NCI-H748 treated with DMSO at 0.1 percent for 48 hours (cell line): ENCODE data around the gene GALNTL6.

Experiments
- DNase-seq: peaks from one replicate; lab custom pipeline; 2025; lab: John Stamatoyannopoulos, UW

The GALNTL6 gene

DNA sequence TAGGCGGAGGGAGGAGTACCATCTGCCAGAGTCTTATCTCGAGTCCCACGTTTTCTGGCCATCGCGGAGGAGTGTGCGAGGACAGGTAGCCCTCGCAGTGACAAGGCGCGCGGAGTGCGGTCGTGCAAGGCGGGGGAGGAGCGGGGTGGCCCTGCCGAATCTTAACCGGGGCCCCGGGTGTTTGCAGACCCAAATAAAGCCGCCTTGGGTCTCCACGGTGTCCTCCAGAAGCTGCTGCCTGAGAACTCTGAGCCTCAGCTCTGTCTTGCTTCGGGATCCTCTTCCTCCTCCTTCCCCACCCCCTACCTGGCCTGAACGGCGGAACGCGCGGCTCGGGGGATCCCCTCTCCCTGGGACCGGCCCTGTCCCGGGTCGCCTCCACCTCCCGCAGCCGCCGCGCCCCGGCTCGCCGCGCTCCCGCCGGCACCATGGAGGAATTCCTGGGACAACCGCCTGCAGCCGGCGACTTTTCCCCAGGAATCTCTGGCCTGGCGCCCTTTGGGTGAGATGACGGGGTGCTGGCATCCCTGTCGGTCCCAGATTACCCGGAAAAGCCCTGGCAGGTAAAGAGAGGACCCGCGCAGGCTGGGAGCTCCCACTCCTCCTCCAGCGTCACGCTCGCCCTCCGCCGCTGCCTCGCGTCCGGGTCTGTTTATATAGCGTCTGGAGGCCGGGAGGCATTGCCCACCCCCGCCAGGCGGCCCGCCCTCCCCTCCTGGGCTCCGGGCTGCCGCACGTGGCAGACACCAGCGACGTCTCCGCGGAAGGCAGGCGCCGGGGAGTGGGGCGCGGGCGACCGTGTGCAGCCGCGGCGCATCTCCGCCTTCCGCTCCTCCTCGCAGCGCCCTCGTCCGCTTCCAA lies at the start of gene GALNTL6:
Gene GALNTL6, plus strand, starts transcription at position 740 of the 861 bp plus-strand sequence.
- DNase-seq, result no peak

- DNase-seq, result no peak
These were observed 47.7 kb upstream of the GALNTL6 start for GRCh38 chr4:171765514-171765913.

DNA sequence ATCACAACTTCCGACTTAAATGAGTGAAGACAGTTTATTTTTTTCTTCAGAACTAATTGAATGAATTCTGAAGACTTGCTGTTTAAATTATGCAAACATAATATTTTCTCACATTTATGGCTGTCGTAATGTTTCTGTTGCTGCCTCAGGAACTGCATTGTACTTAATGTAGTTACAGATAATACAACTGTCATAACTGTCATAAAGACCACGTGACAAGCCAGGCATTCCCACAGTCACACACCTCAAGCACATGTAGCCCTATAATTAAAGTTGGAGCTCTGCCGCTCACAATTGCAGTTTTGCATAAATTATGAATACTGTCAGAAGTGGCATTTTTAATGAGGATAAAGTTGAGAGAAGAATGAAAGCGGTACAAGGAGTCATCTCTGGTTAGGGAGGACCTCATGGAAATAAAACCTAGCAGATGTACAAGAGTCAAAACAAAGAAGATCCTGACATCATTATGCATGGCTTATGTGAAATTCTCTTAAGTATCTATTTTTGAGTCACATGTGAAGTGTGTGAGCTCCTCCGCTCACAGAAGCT lies 38.5 kb upstream of the GALNTL6 start:
- no peak for DNase-seq

DNA sequence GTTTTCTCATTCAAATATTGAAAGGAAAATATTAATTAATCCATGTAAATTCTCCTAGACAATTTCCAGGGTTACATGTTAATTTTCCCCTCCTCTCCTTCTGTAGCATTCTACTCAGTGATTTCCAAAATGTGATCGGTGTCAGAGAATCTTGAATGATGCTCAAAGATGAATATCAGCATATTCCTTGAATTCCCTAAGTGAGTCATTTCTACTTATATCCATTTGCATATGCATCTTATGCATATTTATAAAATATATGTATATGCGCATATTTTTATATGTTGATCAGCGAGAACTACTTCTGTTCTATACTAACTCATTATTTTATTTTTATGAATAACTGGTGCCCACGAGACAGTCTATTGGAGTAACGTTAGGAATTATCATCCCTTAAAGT lies 33.9 kb upstream of the GALNTL6 start:
- DNase-seq, result no peak

GRCh38 chr4:171785388-171785787 lies 27.8 kb upstream of the GALNTL6 start:
- DNase-seq, result no peak

DNA sequence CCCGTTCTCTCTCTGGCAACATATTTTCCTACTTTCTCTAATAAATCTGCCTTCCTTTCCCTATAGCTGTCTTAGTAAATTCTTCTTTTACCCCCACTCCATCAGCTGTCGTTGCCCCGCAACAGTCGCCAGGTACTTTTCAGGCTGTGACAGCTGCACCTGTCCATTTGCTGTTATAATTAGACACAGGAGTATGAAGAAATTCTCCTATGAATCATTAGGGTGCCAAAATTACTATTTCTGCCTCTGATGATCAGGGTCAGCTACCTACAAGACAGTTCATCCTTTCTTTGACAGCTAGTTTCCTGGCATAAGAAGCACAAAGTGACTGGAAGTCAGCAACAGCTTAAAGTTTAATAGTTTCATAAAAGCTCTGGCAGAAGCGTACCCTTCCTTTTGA lies 19.5 kb upstream of the GALNTL6 start:
- DNase-seq, result no peak

- no peak for DNase-seq
These were observed 18.7 kb upstream of the GALNTL6 start for GRCh38 chr4:171794528-171794927.

- no peak for DNase-seq
These were observed 3.4 kb upstream of the GALNTL6 start for GRCh38 chr4:171809854-171810253.

DNA sequence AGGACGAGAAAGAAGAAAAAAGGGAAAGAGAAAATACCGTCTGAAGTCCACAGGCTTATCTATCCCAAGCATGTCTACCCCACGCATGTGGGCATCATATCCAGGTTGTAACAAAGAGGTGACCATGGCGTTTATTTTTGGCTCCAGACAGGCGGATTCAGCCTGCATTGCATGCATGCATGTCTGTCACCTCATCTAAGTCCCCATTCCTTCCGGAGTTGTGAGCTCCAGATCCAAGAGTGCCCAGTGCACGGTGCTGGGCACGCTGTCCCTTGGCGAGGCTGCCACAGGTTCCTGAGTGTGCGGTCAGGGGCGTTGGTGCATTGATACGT lies 905 bp upstream of the GALNTL6 start:
- DNase-seq, result peak; percentile 18

GRCh38 chr4:171813526-171814250 lies 484 bp downstream of the GALNTL6 start:
- DNase-seq, result peak; percentile 35

GRCh38 chr4:171814545-171814944 lies 1.3 kb downstream of the GALNTL6 start:
- DNase-seq, result no peak

GRCh38 chr4:171817026-171817425 lies 3.8 kb downstream of the GALNTL6 start:
- no peak for DNase-seq

GRCh38 chr4:171834640-171835039 lies 21.4 kb downstream of the GALNTL6 start:
- no peak for DNase-seq

- no peak for DNase-seq
These were observed 30.3 kb downstream of the GALNTL6 start for GRCh38 chr4:171843456-171843855.

DNA sequence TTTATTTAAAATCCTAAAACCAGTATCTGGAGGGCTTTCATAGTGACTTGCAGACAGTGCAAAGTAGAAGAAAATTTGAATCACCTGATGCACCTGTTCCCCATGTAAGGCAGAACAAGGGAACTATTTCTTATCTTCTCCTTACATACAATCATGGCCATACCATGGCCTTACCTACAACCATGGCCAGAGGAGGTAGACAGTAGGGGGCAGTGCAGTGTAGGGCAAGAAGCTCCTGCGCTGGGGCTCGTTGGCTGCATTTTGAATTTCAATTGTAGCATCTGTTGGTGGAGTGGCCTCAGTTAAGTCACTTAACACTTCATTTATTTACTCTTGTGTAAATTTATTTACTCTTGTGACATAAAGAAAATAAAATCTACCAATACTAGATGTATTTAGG lies 33.0 kb downstream of the GALNTL6 start:
- peak; percentile 58 for DNase-seq

GRCh38 chr4:171846893-171847292 lies 33.7 kb downstream of the GALNTL6 start:
- no peak for DNase-seq

- DNase-seq, result no peak
These were observed 34.5 kb downstream of the GALNTL6 start for GRCh38 chr4:171847751-171848150.

DNA sequence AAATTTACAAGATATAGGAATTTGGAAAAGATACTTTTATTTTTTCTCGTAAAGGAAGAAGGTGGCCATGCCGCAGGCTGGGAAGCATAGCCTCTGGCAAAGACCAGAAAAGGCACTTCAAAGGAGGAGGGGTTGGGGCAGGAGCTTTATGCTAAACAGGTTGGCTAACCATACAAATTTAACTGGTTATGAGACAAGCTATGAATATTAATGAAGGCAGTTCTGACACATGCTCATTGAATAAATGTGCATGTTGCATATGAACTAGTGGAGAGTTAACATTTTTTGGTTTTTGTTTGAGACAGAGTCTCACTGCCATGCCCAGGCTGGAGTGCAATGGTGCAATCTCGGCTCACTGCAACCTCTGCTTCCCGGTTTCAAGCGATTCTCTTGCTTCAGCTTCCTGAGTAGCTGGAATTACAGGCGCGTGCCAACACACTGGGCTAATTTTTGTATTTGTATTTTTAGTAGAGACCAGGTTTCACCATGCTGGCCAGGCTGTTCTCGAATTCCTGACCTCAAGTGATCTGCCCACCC lies 36.5 kb downstream of the GALNTL6 start:
- DNase-seq, result no peak

- DNase-seq, result no peak
These were observed 38.1 kb downstream of the GALNTL6 start for GRCh38 chr4:171851295-171851694.

GRCh38 chr4:171857302-171858012 lies 44.3 kb downstream of the GALNTL6 start:
- no peak for DNase-seq

DNA sequence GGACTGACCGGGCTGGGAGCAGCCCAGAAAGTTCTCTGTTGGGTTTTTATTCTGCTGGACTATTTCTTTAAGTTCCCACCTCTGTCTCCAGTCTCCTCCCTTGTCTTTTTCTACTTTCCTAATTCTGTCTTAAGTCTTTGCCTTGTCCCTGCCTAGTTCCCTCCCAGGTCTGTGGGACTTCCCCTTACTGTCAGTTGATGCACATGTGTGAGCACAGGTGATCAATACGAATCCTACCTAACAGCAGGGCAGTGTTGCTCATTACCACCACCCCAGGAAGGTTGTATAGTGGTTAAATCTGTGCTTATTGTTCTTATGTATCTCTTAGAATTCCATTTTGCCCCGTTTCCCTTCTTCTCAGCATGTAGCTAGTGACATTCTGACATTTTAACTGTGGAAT lies 62.1 kb downstream of the GALNTL6 start:
- no peak for DNase-seq

DNA sequence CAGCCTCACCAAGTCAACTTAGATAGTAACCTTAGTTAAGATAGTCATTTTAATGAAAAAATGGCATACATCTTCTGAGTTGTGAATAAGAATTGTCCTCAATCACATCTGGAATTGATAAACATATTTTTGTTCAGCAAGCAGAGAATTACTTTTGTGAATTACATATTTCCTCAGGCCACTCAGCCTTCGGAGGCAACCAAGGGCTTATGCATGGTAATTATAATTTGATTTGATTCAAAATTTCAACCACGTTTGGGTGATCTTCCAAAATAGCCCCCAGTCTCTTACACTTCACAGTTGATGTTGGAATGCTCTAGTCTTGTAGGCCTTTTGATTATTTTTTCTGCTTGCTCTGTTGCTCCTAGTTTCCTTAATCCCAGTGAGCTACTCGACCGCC lies 63.4 kb downstream of the GALNTL6 start:
- DNase-seq, result no peak
